Lower lobe of right lung (tissue), 2 donors: ENCODE results near the gene KRT7. TPM values are rescaled to one million over a fixed set of nuclear protein-coding genes. Genes with fewer than 3 reads are reported as not detected.

Experiments used
- ATAC-seq, 2 donors: fragments of 200-7000 bp; cut with Tn5 transposase; one replicate each; pipeline ENCODE4 v1.9.1; 2020 to 2022; ENCODE audit warnings: mild to moderate bottlenecking in 2 of 2, moderate library complexity in 2 of 2
- DNase-seq: peaks from one replicate; pipeline ENCODE4 v3.0.0-alpha.2; 2020
- H3K27ac ChIP-seq: fragments of 200-600 bp; one replicate; pipeline ENCODE4 v1.8.0; 2022
- H3K27me3 ChIP-seq: fragments of 200-600 bp; one replicate; pipeline ENCODE4 v1.8.0; 2022; ENCODE audit warnings: low read depth
- H3K36me3 ChIP-seq: fragments of 200-600 bp; one replicate; pipeline ENCODE4 v1.8.0; 2022; ENCODE audit warnings: mild to moderate bottlenecking
- H3K4me1 ChIP-seq: fragments of 200-600 bp; one replicate; pipeline ENCODE4 v1.8.0; 2022
- H3K4me3 ChIP-seq: fragments of 200-600 bp; one replicate; pipeline ENCODE4 v1.8.0; 2022; ENCODE audit warnings: mild to moderate bottlenecking
- H3K9me3 ChIP-seq: fragments of 200-600 bp; one replicate; pipeline ENCODE4 v1.8.0; 2022
- CTCF ChIP-seq: fragments of 200-600 bp; IDR thresholded peaks from one replicate; pipeline ENCODE4 v1.8.0; 2022; ENCODE audit warnings: antibody characterized with exemption, mild to moderate bottlenecking
- intact Hi-C: fragments of 100-400 bp; cut with DNase I; formaldehyde crosslinking; loops from one replicate; pipeline ENCODE4 v1.11.0; 2022
- total RNA-seq: library from RNA; stranded (reverse); fragmentation: NEBNext Ultra II Directional; extraction: Animal tissue kit (Norgen Biotek cat#: 25700); gene quantifications from one replicate; pipeline ENCODE4 v1.2.1, GENCODE V29; 2021
- donor health status: DM: no; HTN: yes; CAD: no; lungs with severe emphysema.

Gene KRT7
- total RNA-seq, 1 donor from 2014 or later, result 257 TPM

- TF ChIP-seq CTCF, result no peak
- DNase-seq, result no peak
- intact Hi-C loops, result no loop called here
Measured at GRCh38 chr12:52263761-52264434, 30.9 kb downstream of the KRT7 start.

GRCh38 chr12:52264435-52264825 is 31.4 kb downstream of the KRT7 start:
- H3K27ac ChIP-seq, result no peak overlapping the region
- DNase-seq (no peak), ATAC-seq (no peak)
- H3K9me3 ChIP-seq, result no peaks in the 10 kb centered on the region
- no peak for TF ChIP-seq CTCF
- H3K27me3 ChIP-seq, result peaks cover 11% of the 10 kb centered on the region
- intact Hi-C loops, result no loop called here
- H3K36me3 ChIP-seq, result no peaks in the 10 kb centered on the region
- no peaks in the 10 kb centered on the region for H3K4me1 ChIP-seq
- no peak overlapping the region for H3K4me3 ChIP-seq

More at GRCh38 chr12:52263761-52264434, 30.9 kb downstream of the KRT7 start:
- H3K4me1 ChIP-seq, result no peaks in the 10 kb centered on the region
- H3K36me3 ChIP-seq, result no peaks in the 10 kb centered on the region
- H3K9me3 ChIP-seq, result no peaks in the 10 kb centered on the region
- no peak for ATAC-seq
- peaks cover 17% of the 10 kb centered on the region for H3K27me3 ChIP-seq
- no peak overlapping the region for H3K27ac ChIP-seq
- no peak overlapping the region for H3K4me3 ChIP-seq

- no peak overlapping the region for H3K27ac ChIP-seq
- no peaks in the 10 kb centered on the region for H3K4me1 ChIP-seq
- no peaks in the 10 kb centered on the region for H3K36me3 ChIP-seq
- no peaks in the 10 kb centered on the region for H3K27me3 ChIP-seq
- DNase-seq (no peak), ATAC-seq (no peak)
- TF ChIP-seq CTCF, result no peak
- H3K4me3 ChIP-seq, result no peak overlapping the region
- no peaks in the 10 kb centered on the region for H3K9me3 ChIP-seq
- intact Hi-C loops, result no loop called here
Measured at GRCh38 chr12:52266514-52266913, 33.5 kb downstream of the KRT7 start.

- Histone ChIP-seq H3K4me3 (no peak overlapping the region), H3K36me3 (no peaks in the 10 kb centered on the region), H3K4me1 (no peaks in the 10 kb centered on the region), H3K27ac (no peak overlapping the region), H3K9me3 (no peaks in the 10 kb centered on the region), H3K27me3 (no peaks in the 10 kb centered on the region)
- DNase-seq (no peak), ATAC-seq (no peak)
- intact Hi-C loops, result no loop called here
- no peak for TF ChIP-seq CTCF
Measured at GRCh38 chr12:52267266-52267665, 34.2 kb downstream of the KRT7 start.

GRCh38 chr12:52267699-52268098 is 34.7 kb downstream of the KRT7 start:
- no peak overlapping the region for H3K27ac ChIP-seq
- H3K4me3 ChIP-seq, result no peak overlapping the region
- intact Hi-C loops, result no loop called here
- H3K36me3 ChIP-seq, result no peaks in the 10 kb centered on the region
- H3K9me3 ChIP-seq, result no peaks in the 10 kb centered on the region
- H3K4me1 ChIP-seq, result no peaks in the 10 kb centered on the region
- ATAC-seq (no peak), DNase-seq (no peak)
- H3K27me3 ChIP-seq, result no peaks in the 10 kb centered on the region
- no peak for TF ChIP-seq CTCF
